Epithelial cell of umbilical artery (primary cell): ENCODE data around the gene GRM7. TPM values are rescaled to one million over a fixed set of nuclear protein-coding genes. Genes with fewer than 3 reads are reported as not detected.

ENCODE experiments used
- total RNA-seq: library from RNA; depleted of rRNA; stranded (reverse); fragments of >200 nt; gene quantifications from 2 replicates; pipeline ENCODE4 v1.2.3, GENCODE V29; 2014

The GRM7 gene
- 0.30 TPM in 1 of 2 replicates, not detected in the other for total RNA-seq

GRCh38 chr3:6860954-6861624 lies at the start of gene GRM7:
TSS of gene GRM7 (plus strand) at chr3:6861115.

